ENCODE measurements around the gene ST6GALNAC4. TPM values are rescaled to one million over a fixed set of nuclear protein-coding genes. Genes with fewer than 3 reads are reported as not detected.

ST6GALNAC4 gene
- total and polyA plus RNA-seq, 4 donors, result 24.6 to 96.2 (median 55.0) TPM

- WGBS, 2 donors, result 69 to 76% methylated on average over 5 of the region's 5 CpGs
- Histone ChIP-seq H3K4me1 (ENCODE audit: control insufficient read depth in 5 of 5, insufficient read depth in 5 of 5, low read length in 5 of 5) (peaks cover 0 to 15% (median 8%) of the 10 kb centered on the region in 5 donors), H3K4me3 (no peak overlapping the region), H3K27ac (ENCODE audit: low read depth in 1 of 2, low read length in 1 of 2) (peak overlapping the region in 1 of 2 donors; percentile 48), H3K9ac (ENCODE audit: insufficient read depth in 1 of 2, low read length in 2 of 2) (no peak overlapping the region), H3K36me3 (ENCODE audit: control insufficient read depth in 4 of 4, insufficient read depth in 4 of 4, low read length in 4 of 4) (peaks cover 2 to 34% (median 4%) of the 10 kb centered on the region in 4 donors), H3K9me3 (ENCODE audit: control insufficient read depth in 4 of 4, insufficient read depth in 3 of 4, low read length in 3 of 4) (no peaks in the 10 kb centered on the region), H3K27me3 (ENCODE audit: control insufficient read depth in 3 of 3, insufficient read depth in 3 of 3, low read length in 2 of 3) (no peaks in the 10 kb centered on the region)
- ATAC-seq (ENCODE audit: insufficient read depth, low FRiP score), result peak; percentile 13
- DNase-seq, result peak; percentile 49 to 83 (median 68)
- TF ChIP-seq CTCF (IDR thresholded peaks at IDR 0.05; ENCODE audit: control extremely low read depth, extremely low read depth), result no peak
Observed at GRCh38 chr9:127912882-127913281, 4.0 kb downstream of the ST6GALNAC4 start.

DNA sequence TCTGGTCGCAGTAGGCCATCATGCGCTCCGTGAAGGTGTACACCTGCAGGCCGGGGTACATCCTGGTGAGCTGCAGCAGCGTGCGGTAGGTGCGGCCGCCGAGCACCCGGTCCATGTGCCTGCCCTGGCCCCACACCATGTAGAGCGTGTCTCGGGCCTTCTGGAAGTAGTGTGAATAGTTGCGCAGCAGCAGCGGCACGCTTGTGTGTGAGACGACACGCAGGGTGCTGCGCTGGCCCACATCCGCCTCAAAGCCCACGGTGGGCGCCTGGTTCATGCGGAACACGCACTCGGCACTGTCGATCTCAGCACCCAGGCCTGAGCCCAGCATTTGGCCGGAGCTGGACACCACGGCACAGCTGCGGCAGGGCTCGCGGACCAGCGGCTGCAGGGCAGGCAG, 4.5 kb downstream of the ST6GALNAC4 start:
- peaks cover 0 to 13% (median 8%) of the 10 kb centered on the region in 5 donors for H3K4me1 ChIP-seq (ENCODE audit: control insufficient read depth in 5 of 5, insufficient read depth in 5 of 5, low read length in 5 of 5)
- no peaks in the 10 kb centered on the region for H3K27me3 ChIP-seq (ENCODE audit: control insufficient read depth in 3 of 3, insufficient read depth in 3 of 3, low read length in 2 of 3)
- no peak overlapping the region for H3K4me3 ChIP-seq
- H3K36me3 ChIP-seq (ENCODE audit: control insufficient read depth in 4 of 4, insufficient read depth in 4 of 4, low read length in 4 of 4), result peaks cover 2 to 36% (median 4%) of the 10 kb centered on the region in 4 donors
- ATAC-seq (ENCODE audit: insufficient read depth, low FRiP score) (no peak), DNase-seq (no peak)
- no peaks in the 10 kb centered on the region for H3K9me3 ChIP-seq (ENCODE audit: control insufficient read depth in 4 of 4, insufficient read depth in 3 of 4, low read length in 3 of 4)
- no peak overlapping the region for H3K9ac ChIP-seq (ENCODE audit: insufficient read depth in 1 of 2, low read length in 2 of 2)
- TF ChIP-seq CTCF (IDR thresholded peaks at IDR 0.05; ENCODE audit: control extremely low read depth, extremely low read depth), result no peak
- WGBS, 2 donors, result 91 to 94% methylated on average over 31 of the region's 31 CpGs
- peak overlapping the region in 1 of 2 donors; percentile 48 for H3K27ac ChIP-seq (ENCODE audit: low read depth in 1 of 2, low read length in 1 of 2)

- Histone ChIP-seq H3K9me3 (ENCODE audit: control insufficient read depth in 4 of 4, insufficient read depth in 3 of 4, low read length in 3 of 4) (no peaks in the 10 kb centered on the region), H3K27me3 (ENCODE audit: control insufficient read depth in 3 of 3, insufficient read depth in 3 of 3, low read length in 2 of 3) (no peaks in the 10 kb centered on the region), H3K9ac (ENCODE audit: insufficient read depth in 1 of 2, low read length in 2 of 2) (no peak overlapping the region), H3K27ac (ENCODE audit: low read depth in 1 of 2, low read length in 1 of 2) (peak overlapping the region in 1 of 2 donors; percentile 37), H3K4me1 (ENCODE audit: control insufficient read depth in 5 of 5, insufficient read depth in 5 of 5, low read length in 5 of 5) (peaks cover 0 to 24% (median 14%) of the 10 kb centered on the region in 5 donors), H3K4me3 (no peak overlapping the region), H3K36me3 (ENCODE audit: control insufficient read depth in 4 of 4, insufficient read depth in 4 of 4, low read length in 4 of 4) (peaks cover 2 to 36% (median 4%) of the 10 kb centered on the region in 4 donors)
- DNase-seq (peak in 1 of 3 donors; percentile 37), ATAC-seq (ENCODE audit: insufficient read depth, low FRiP score) (no peak)
- 61 to 76% methylated on average over 6 of the region's 6 CpGs for WGBS, 2 donors
- no peak for TF ChIP-seq CTCF (IDR thresholded peaks at IDR 0.05; ENCODE audit: control extremely low read depth, extremely low read depth)
Observed at GRCh38 chr9:127910613-127911205, 6.1 kb downstream of the ST6GALNAC4 start.

Data from lung (tissue), 12 donors.